Spleen (tissue), 11 donors: ENCODE measurements around the gene CEP55. TPM values are rescaled to one million over a fixed set of nuclear protein-coding genes. Genes with fewer than 3 reads are reported as not detected.

Source experiments
- DNase-seq: peaks from one replicate; pipeline ENCODE4 v3.0.0-alpha.2; 2020
- H3K27ac ChIP-seq, 8 donors: fragments of 200-600 bp; sonication (generic) in 7 of 8; 1 replicate in 4 of 8; 2 replicates in 4 of 8; pipeline versions ENCODE4 v1.5.0 to v1.8.0; 2016 to 2021; ENCODE audit warnings: inconsistent platforms in 4 of 8, mild to moderate bottlenecking in 4 of 8, moderate library complexity in 1 of 8
- H3K27me3 ChIP-seq, 7 donors: fragments of 200-600 bp; sonication (generic) in 6 of 7; replicated peaks in 1 of 7; 1 replicate in 4 of 7; 2 replicates in 3 of 7; pipeline versions ENCODE4 v1.5.0 to v1.8.0; 2016 to 2021; ENCODE audit warnings: inconsistent platforms in 3 of 7, mild to moderate bottlenecking in 1 of 7
- H3K36me3 ChIP-seq, 6 donors: fragments of 200-600 bp; sonication (generic) in 5 of 6; 1 replicate in 4 of 6; 2 replicates in 2 of 6; pipeline versions ENCODE4 v1.5.0 to v1.8.0; 2016 to 2021; ENCODE audit warnings: inconsistent platforms in 2 of 6
- H3K4me1 ChIP-seq, 6 donors: fragments of 200-600 bp; sonication (generic) in 5 of 6; 1 replicate in 3 of 6; 2 replicates in 3 of 6; pipeline versions ENCODE4 v1.5.0 to v1.8.0; 2016 to 2021; ENCODE audit warnings: inconsistent platforms in 3 of 6
- H3K4me3 ChIP-seq, 8 donors: fragments of 200-600 bp; sonication (generic) in 7 of 8; 1 replicate in 4 of 8; 2 replicates in 4 of 8; pipeline versions ENCODE4 v1.5.0 to v1.8.0; 2016 to 2021; ENCODE audit warnings: inconsistent platforms in 4 of 8, mild to moderate bottlenecking in 4 of 8, moderate library complexity in 2 of 8
- H3K9me3 ChIP-seq, 8 donors: fragments of 200-600 bp; sonication (generic) in 7 of 8; 1 replicate in 4 of 8; 2 replicates in 4 of 8; pipeline versions ENCODE4 v1.5.0 to v1.8.0; 2016 to 2021; ENCODE audit warnings: inconsistent platforms in 4 of 8
- CTCF ChIP-seq, 11 experiments: fragments of 200-600 bp in 7 of 11; fragments of 450-650 bp in 4 of 11; sonication (generic) in 4 of 11; IDR thresholded peaks in 8 of 11; conservative IDR thresholded peaks in 3 of 11; 1 replicate in 7 of 11; 2 replicates in 4 of 11; pipeline versions ENCODE4 v1.4.0 to v1.8.0; 2016 to 2021; ENCODE audit warnings: antibody characterized with exemption in 11 of 11, inconsistent platforms in 4 of 11, mild to moderate bottlenecking in 1 of 11
- POLR2A ChIP-seq, 3 donors: fragments of 450-650 bp; IDR thresholded peaks; one replicate each; pipeline ENCODE4 v1.5.1; 2017; ENCODE audit warnings: antibody characterized with exemption in 3 of 3, mild to moderate bottlenecking in 1 of 3
- POLR2AphosphoS5 ChIP-seq, 3 donors: sonication (generic); formaldehyde crosslinking; IDR thresholded peaks; one replicate each; pipeline ENCODE4 v1.5.1; 2017; ENCODE audit warnings: antibody characterized with exemption in 3 of 3
- WGBS, 5 donors: extraction: QIAGEN DNeasy Blood & Tissue Kit in 3 of 5; methylation state at CpG; one replicate each; pipeline versions ENCODE4 v1.1.5 to v1.1.7; 2013 to 2018; 5-methylcytosine and 5-hydroxymethylcytosine counted together
- intact Hi-C: fragments of 100-400 bp; cut with DNase I; formaldehyde crosslinking; loops from one replicate; pipeline ENCODE4 v1.15.0; 2023; ENCODE audit warnings: low total_unique reads
- polyA plus RNA-seq, 3 donors: library from polyadenylated mRNA; stranded (reverse); fragments of 200-250 nt; gene quantifications; one replicate each; pipeline ENCODE4 v1.2.1, GENCODE V29; 2013
- total RNA-seq, 7 donors: library from RNA; depleted of rRNA in 3 of 7; stranded (reverse); fragments of >200 nt in 3 of 7; fragmentation: NEBNext Ultra II Directional in 4 of 7; extraction: Animal tissue kit (Norgen Biotek cat#: 25700) in 4 of 7; gene quantifications; one replicate each; pipeline versions ENCODE4 v1.1.0 to v1.2.1, GENCODE V29; 2016 to 2021
- donor health status: healthy with polysubstance abuse.
- donor health status: DM: no; HTN: no; CAD: no; lungs with moderate emphysema.
- donor health status: DM: no; HTN: no; CAD: no.
- donor health status: Bipolar disorder and iron deficiency.
- donor health status: healthy.
- donor health status: DM: no; HTN: no; CAD: no.
- donor health status: DM: yes; HTN: yes; CAD: no.

CEP55 gene
- total and polyA plus RNA-seq, 10 donors = 0.95 to 6.6 (median 3.1) TPM

GRCh38 chr10:93573051-93573909, 76.9 kb downstream of the CEP55 start:
- H3K9me3 ChIP-seq = no peaks in the 10 kb centered on the region
- TF ChIP-seq POLR2A (IDR thresholded peaks at IDR 0.05) = no peak
- no peak for TF ChIP-seq CTCF (IDR thresholded peaks at IDR 0.05 in 8 of 11, conservative IDR thresholded peaks at IDR 0.05 in 3 of 11)
- no peak for TF ChIP-seq POLR2AphosphoS5 (IDR thresholded peaks at IDR 0.05)
- peaks cover 0 to 53% (median 16%) of the 10 kb centered on the region in 7 donors for H3K27me3 ChIP-seq
- 14 to 23% (median 18%) methylated on average over 10 of the region's 10 CpGs for WGBS, 5 donors
- H3K27ac ChIP-seq = no peak overlapping the region
- DNase-seq = no peak
- H3K36me3 ChIP-seq = no peaks in the 10 kb centered on the region
- H3K4me1 ChIP-seq = peaks cover 0 to 19% (median 12%) of the 10 kb centered on the region in 6 donors
- H3K4me3 ChIP-seq = no peak overlapping the region
- intact Hi-C loops = no loop called here

- peaks cover 0 to 19% (median 12%) of the 10 kb centered on the region in 6 donors for H3K4me1 ChIP-seq
- peaks cover 0 to 51% (median 10%) of the 10 kb centered on the region in 7 donors for H3K27me3 ChIP-seq
- TF ChIP-seq POLR2A (IDR thresholded peaks at IDR 0.05) (no peak), CTCF (IDR thresholded peaks at IDR 0.05 in 8 of 11, conservative IDR thresholded peaks at IDR 0.05 in 3 of 11) (no peak), POLR2AphosphoS5 (IDR thresholded peaks at IDR 0.05) (no peak)
- H3K4me3 ChIP-seq = no peak overlapping the region
- no peak overlapping the region for H3K27ac ChIP-seq
- DNase-seq = no peak
- H3K9me3 ChIP-seq = no peaks in the 10 kb centered on the region
- intact Hi-C loops = no loop called here
- no peaks in the 10 kb centered on the region for H3K36me3 ChIP-seq
- WGBS, 5 donors = 42 to 60% (median 47%) methylated on average over 3 of the region's 3 CpGs
Observed at GRCh38 chr10:93573924-93574323, 77.5 kb downstream of the CEP55 start.

- H3K27ac ChIP-seq = no peak overlapping the region
- no peak overlapping the region for H3K4me3 ChIP-seq
- H3K36me3 ChIP-seq = no peaks in the 10 kb centered on the region
- H3K4me1 ChIP-seq = peaks cover 0 to 18% (median 12%) of the 10 kb centered on the region in 6 donors
- intact Hi-C loops = no loop called here
- peaks cover 0 to 14% (median 7%) of the 10 kb centered on the region in 8 donors for H3K9me3 ChIP-seq
- WGBS, 5 donors = 62 to 92% (median 75%) methylated on average over 3 of the region's 3 CpGs
- TF ChIP-seq POLR2A (IDR thresholded peaks at IDR 0.05) = no peak
- no peak for TF ChIP-seq POLR2AphosphoS5 (IDR thresholded peaks at IDR 0.05)
- no peak for TF ChIP-seq CTCF (IDR thresholded peaks at IDR 0.05 in 8 of 11, conservative IDR thresholded peaks at IDR 0.05 in 3 of 11)
- no peak for DNase-seq
- H3K27me3 ChIP-seq = peaks cover 0 to 45% (median 6%) of the 10 kb centered on the region in 7 donors
Observed at GRCh38 chr10:93576888-93577287, 80.5 kb downstream of the CEP55 start.

- TF ChIP-seq CTCF (IDR thresholded peaks at IDR 0.05 in 8 of 11, conservative IDR thresholded peaks at IDR 0.05 in 3 of 11) = no peak
- no peak for TF ChIP-seq POLR2A (IDR thresholded peaks at IDR 0.05)
- no peak for TF ChIP-seq POLR2AphosphoS5 (IDR thresholded peaks at IDR 0.05)
- 84 to 94% (median 85%) methylated on average over 3 of the region's 3 CpGs for WGBS, 5 donors
Observed at GRCh38 chr10:93577565-93577964, 81.2 kb downstream of the CEP55 start.

More at GRCh38 chr10:93577565-93577964, 81.2 kb downstream of the CEP55 start:
- Histone ChIP-seq H3K27me3 (peaks cover 0 to 40% (median 0%) of the 10 kb centered on the region in 7 donors), H3K4me3 (no peak overlapping the region), H3K9me3 (peaks cover 0 to 14% (median 7%) of the 10 kb centered on the region in 8 donors), H3K27ac (no peak overlapping the region), H3K36me3 (no peaks in the 10 kb centered on the region), H3K4me1 (peaks cover 0 to 14% (median 11%) of the 10 kb centered on the region in 6 donors)
- intact Hi-C loops = no loop called here
- DNase-seq = no peak
